GM23338 (cell line): Measurements from ENCODE around the gene PJA1. TPM values are rescaled to one million over a fixed set of nuclear protein-coding genes. Genes with fewer than 3 reads are reported as not detected.

Experiments used
- ATAC-seq: fragments of 200-7000 bp; cut with Tn5 transposase; 3 replicates; pipeline ENCODE4 v1.9.1; 2020
- DNase-seq: peaks from one replicate; pipeline ENCODE4 v3.0.0-alpha.2; 2015; ENCODE audit warnings: low spot score
- H2AFZ ChIP-seq: fragments of 200-600 bp; sonication (generic); 2 replicates; pipeline ENCODE4 v1.8.0; 2016; ENCODE audit warnings: antibody characterized with exemption, mild to moderate bottlenecking, moderate library complexity
- H3F3A ChIP-seq: fragments of 200-600 bp; sonication (generic); replicated peaks from 2 replicates; pipeline ENCODE4 v1.8.0; 2017; ENCODE audit warnings: antibody characterized with exemption, mixed run types, low read depth
- H3K27ac ChIP-seq: fragments of 200-600 bp; sonication (generic); 2 replicates; pipeline ENCODE4 v1.6.1; 2016; ENCODE audit warnings: low read depth
- H3K27me3 ChIP-seq: fragments of 200-600 bp; sonication (generic); 2 replicates; pipeline ENCODE4 v1.8.0; 2016; ENCODE audit warnings: mild to moderate bottlenecking, mixed run types, moderate library complexity; ENCODE audit not compliant: insufficient read depth
- H3K36me3 ChIP-seq: fragments of 200-600 bp; sonication (generic); 2 replicates; pipeline ENCODE4 v1.8.0; 2016; ENCODE audit warnings: mild to moderate bottlenecking; ENCODE audit not compliant: insufficient read depth
- H3K4me1 ChIP-seq: fragments of 200-600 bp; sonication (generic); 2 replicates; pipeline ENCODE4 v1.8.0; 2016; ENCODE audit warnings: mild to moderate bottlenecking, moderate library complexity; ENCODE audit not compliant: insufficient read depth
- H3K4me2 ChIP-seq: fragments of 200-600 bp; sonication (generic); 2 replicates; pipeline ENCODE4 v1.7.1; 2017; ENCODE audit warnings: mixed run types
- H3K4me3 ChIP-seq: fragments of 200-600 bp; sonication (generic); 2 replicates; pipeline ENCODE4 v1.6.1; 2016; ENCODE audit warnings: mixed run types
- H3K79me2 ChIP-seq: fragments of 200-600 bp; sonication (generic); replicated peaks from 2 replicates; pipeline ENCODE4 v1.8.0; 2017; ENCODE audit warnings: mild to moderate bottlenecking; ENCODE audit not compliant: insufficient read depth
- H3K9me2 ChIP-seq: fragments of 200-600 bp; sonication (generic); 2 replicates; pipeline ENCODE4 v1.8.0; 2017; ENCODE audit not compliant: insufficient read depth
- H4K20me1 ChIP-seq: fragments of 200-600 bp; sonication (generic); replicated peaks from 2 replicates; pipeline ENCODE4 v1.8.0; 2017; ENCODE audit warnings: mild to moderate bottlenecking; ENCODE audit not compliant: insufficient read depth
- H3K27ac Mint-ChIP-seq: 2 replicates; pipeline ENCODE4 v1.8.0; 2020; ENCODE audit warnings: inconsistent platforms, mild to moderate bottlenecking, moderate library complexity, mixed read lengths
- H3K27me3 Mint-ChIP-seq: 3 replicates; pipeline ENCODE4 v1.8.0; 2022; ENCODE audit warnings: low read depth, mild to moderate bottlenecking, moderate library complexity, mixed read lengths, inconsistent platforms; ENCODE audit not compliant: insufficient read depth, poor library complexity
- H3K36me3 Mint-ChIP-seq: 3 replicates; pipeline ENCODE4 v1.8.0; 2021; ENCODE audit warnings: low read depth, mild to moderate bottlenecking, inconsistent platforms, moderate library complexity, mixed read lengths
- H3K4me1 Mint-ChIP-seq: 3 replicates; pipeline ENCODE4 v1.8.0; 2020; ENCODE audit warnings: mild to moderate bottlenecking, inconsistent platforms, mixed read lengths
- H3K4me3 Mint-ChIP-seq: 3 replicates; pipeline ENCODE4 v1.8.0; 2021; ENCODE audit warnings: moderate library complexity, mild to moderate bottlenecking, inconsistent platforms, mixed read lengths
- H3K9me3 Mint-ChIP-seq: 3 replicates; pipeline ENCODE4 v1.8.0; 2020; ENCODE audit warnings: moderate library complexity, mild to moderate bottlenecking, inconsistent platforms, mixed read lengths
- CREB1 ChIP-seq: fragments of 250-450 bp; sonication (Bioruptor Pico); IDR thresholded peaks from 2 replicates; pipeline ENCODE4 v1.5.0; 2020; ENCODE audit warnings: low read depth, mild to moderate bottlenecking, moderate library complexity
- CTCF ChIP-seq, 2 experiments: fragments of 200-600 bp in 1 of 2; sonication (generic) in 1 of 2; conservative IDR thresholded peaks; 2 replicates each; pipeline versions ENCODE4 v1.5.1 to v1.6.1; 2016 to 2017; ENCODE audit warnings: antibody characterized with exemption in 2 of 2, low read depth in 2 of 2, mild to moderate bottlenecking in 2 of 2, moderate library complexity in 1 of 2
- JUNB ChIP-seq: IDR thresholded peaks from one replicate; pipeline ENCODE4 v1.6.1; 2016; ENCODE audit warnings: antibody characterized with exemption; ENCODE audit not compliant: unreplicated experiment
- ZNF114 ChIP-seq: fragments of 250-450 bp; sonication (Bioruptor Pico); IDR thresholded peaks from 2 replicates; pipeline ENCODE4 v1.5.0; 2020; ENCODE audit warnings: mild to moderate bottlenecking, moderate library complexity
- ZNF331 ChIP-seq: fragments of 250-450 bp; sonication (Bioruptor Pico); IDR thresholded peaks from 2 replicates; pipeline ENCODE4 v1.5.0; 2020; ENCODE audit warnings: low read depth, mild to moderate bottlenecking, moderate library complexity
- polyA plus RNA-seq: library from polyadenylated mRNA; unstranded; fragments of >200 nt; fragmentation: Nextera tagmentation; extraction: Ambion mirVana; gene quantifications from 2 replicates; pipeline ENCODE4 v1.2.1, GENCODE V29; 2016
- total RNA-seq: library from RNA; depleted of rRNA; stranded (reverse); fragments of >200 nt; shearing (Covaris generic); gene quantifications from 2 replicates; pipeline ENCODE4 v1.2.3, GENCODE V29; 2014

PJA1 gene
- total and polyA plus RNA-seq, 2 experiments from 2014 or later: 25.2 to 31.3 TPM

DNA sequence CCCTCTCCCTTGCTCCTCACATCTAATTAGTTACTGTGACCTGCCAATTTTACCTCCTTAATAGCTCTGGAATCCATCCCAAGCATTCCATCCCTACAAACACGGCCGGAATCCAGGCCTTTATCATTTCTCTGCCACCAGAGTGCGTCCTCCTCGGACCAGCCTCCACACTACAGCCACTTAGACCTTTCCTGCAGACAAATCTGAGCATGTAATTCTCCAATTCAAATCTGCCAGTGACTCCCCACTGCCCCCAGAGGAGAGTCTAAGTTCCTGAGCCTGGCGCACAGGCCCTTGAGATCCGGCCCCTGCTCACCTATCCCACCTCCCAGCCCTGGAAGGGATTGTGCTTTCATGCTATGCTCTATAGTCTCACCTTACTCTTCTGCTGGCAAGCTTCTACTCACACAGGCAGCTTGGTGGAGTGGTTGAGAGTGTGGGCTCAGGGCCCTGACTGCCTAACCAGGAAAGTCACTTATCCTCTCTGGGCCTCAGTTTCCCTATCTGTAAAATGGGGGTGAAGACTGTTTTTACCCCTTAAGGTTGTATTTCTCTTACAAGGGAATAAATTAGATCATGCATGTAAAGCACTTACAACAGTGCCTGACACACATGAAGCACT, 31.2 kb downstream of the PJA1 start:
- Mint-ChIP-seq H3K9me3 (no peaks in the 10 kb centered on the region), H3K4me1 (peaks cover 54% of the 10 kb centered on the region), H3K27ac (peak overlapping the region; percentile 22; the same call in 1 of the 2 replicates), H3K36me3 (no peaks in the 10 kb centered on the region), H3K4me3 (peak overlapping the region; percentile 19; the same call in 1 of the 3 replicates), H3K27me3 (peaks cover 20% of the 10 kb centered on the region)
- Histone ChIP-seq H4K20me1 (no peaks in the 10 kb centered on the region), H3K4me2 (no peak overlapping the region), H3K4me3 (no peak overlapping the region), H3K27ac (no peak overlapping the region), H3K4me1 (peaks cover 12% of the 10 kb centered on the region), H3F3A (no peaks in the 10 kb centered on the region), H2AFZ (no peak overlapping the region), H3K79me2 (no peaks in the 10 kb centered on the region), H3K36me3 (no peaks in the 10 kb centered on the region), H3K27me3 (peaks cover 14% of the 10 kb centered on the region), H3K9me2 (no peaks in the 10 kb centered on the region)
- ATAC-seq (peak; percentile 70), DNase-seq (peak; percentile 86)
- TF ChIP-seq CTCF (conservative IDR thresholded peaks at IDR 0.05; ENCODE audit: low read depth in 2 of 2) (peak; percentile 59 to 61), JUNB (no peak)

DNA sequence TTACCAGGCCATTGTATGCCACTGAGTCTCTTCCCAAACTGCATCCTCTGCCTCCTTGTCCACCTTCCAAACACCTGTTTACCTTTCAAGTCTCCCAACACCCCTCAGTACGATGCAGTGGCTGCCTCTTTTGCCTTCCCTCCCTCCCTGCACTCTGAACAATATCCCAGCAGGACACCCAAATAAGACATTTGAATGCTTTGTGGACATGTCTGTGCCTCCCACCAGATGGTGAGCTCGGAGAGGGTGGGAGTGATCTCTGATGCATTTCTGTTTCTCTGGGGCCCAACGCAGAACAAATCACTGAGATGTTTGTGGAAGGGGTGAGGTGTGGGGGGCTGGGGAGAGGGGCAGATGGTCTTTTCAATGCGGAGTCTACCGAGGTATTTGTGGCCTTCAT, 33.4 kb downstream of the PJA1 start:
- H3K27me3 ChIP-seq: peaks cover 30% of the 10 kb centered on the region
- no peak overlapping the region for H3K4me3 ChIP-seq
- no peak for TF ChIP-seq ZNF114
- Mint-ChIP-seq H3K4me1 (peaks cover 47% of the 10 kb centered on the region), H3K27ac (no peak overlapping the region; the same call in 1 of the 2 replicates), H3K4me3 (no peak overlapping the region), H3K36me3 (no peaks in the 10 kb centered on the region; the same call in 2 of the 3 replicates), H3K9me3 (no peaks in the 10 kb centered on the region), H3K27me3 (peaks cover 19% of the 10 kb centered on the region)
- no peak for ATAC-seq
- H3K4me2 ChIP-seq: 0 out of 2 replicates have a peak overlapping the region, but pooled peaks have one; percentile 26
- no peaks in the 10 kb centered on the region for H3F3A ChIP-seq
- no peaks in the 10 kb centered on the region for H3K79me2 ChIP-seq
- DNase-seq: no peak
- H3K4me1 ChIP-seq: peaks cover 12% of the 10 kb centered on the region; the same call in 1 of the 2 replicates
- H3K9me2 ChIP-seq: no peaks in the 10 kb centered on the region
- H3K36me3 ChIP-seq: no peaks in the 10 kb centered on the region
- H4K20me1 ChIP-seq: no peaks in the 10 kb centered on the region
- no peak overlapping the region for H3K27ac ChIP-seq
- H2AFZ ChIP-seq: no peak overlapping the region

DNA sequence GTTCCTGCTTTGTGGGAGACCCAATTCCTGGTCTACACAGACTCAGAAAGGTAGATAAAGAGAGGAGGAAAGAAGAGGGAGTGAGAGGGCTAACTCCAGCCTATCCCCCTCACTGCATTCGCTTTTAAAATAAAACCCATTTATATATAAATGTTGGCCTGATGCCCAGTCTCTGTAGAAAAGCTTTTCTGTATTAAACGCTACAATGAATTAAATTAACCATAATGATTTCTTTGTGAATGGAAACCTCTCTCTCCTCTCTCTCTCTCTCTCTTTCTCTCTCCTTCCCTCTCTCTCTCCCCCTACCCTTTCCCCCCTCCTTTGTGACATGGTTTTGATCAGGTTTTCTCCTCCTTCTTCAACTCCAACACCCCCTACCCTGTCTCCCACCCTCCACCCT, 34.8 kb downstream of the PJA1 start:
- H3K4me3 ChIP-seq: no peak overlapping the region
- Mint-ChIP-seq H3K27me3 (peaks cover 19% of the 10 kb centered on the region), H3K4me1 (peaks cover 43% of the 10 kb centered on the region), H3K4me3 (no peak overlapping the region), H3K9me3 (no peaks in the 10 kb centered on the region), H3K27ac (no peak overlapping the region), H3K36me3 (no peaks in the 10 kb centered on the region; the same call in 2 of the 3 replicates)
- H3K4me1 ChIP-seq: peaks cover 5% of the 10 kb centered on the region; the same call in 1 of the 2 replicates
- no peaks in the 10 kb centered on the region for H3K9me2 ChIP-seq
- H3K79me2 ChIP-seq: no peaks in the 10 kb centered on the region
- H4K20me1 ChIP-seq: no peaks in the 10 kb centered on the region
- DNase-seq (no peak), ATAC-seq (no peak)
- TF ChIP-seq ZNF114 (no peak), JUNB (no peak), ZNF331 (CRISPR knock-in tag) (no peak), CREB1 (CRISPR knock-in tag) (no peak)
- peaks cover 30% of the 10 kb centered on the region for H3K27me3 ChIP-seq
- H3K4me2 ChIP-seq: no peak overlapping the region
- H3F3A ChIP-seq: no peaks in the 10 kb centered on the region
- H2AFZ ChIP-seq: no peak overlapping the region
- H3K27ac ChIP-seq: no peak overlapping the region
- H3K36me3 ChIP-seq: no peaks in the 10 kb centered on the region
